Kidney epithelial cell (primary cell): Measurements from ENCODE around the gene ZFHX3. TPM values are rescaled to one million over a fixed set of nuclear protein-coding genes. Genes with fewer than 3 reads are reported as not detected.

ENCODE experiments used
- DNase-seq: peaks from one replicate; pipeline ENCODE4 v3.0.0-alpha.2; 2010; ENCODE audit warnings: low read depth
- H3K27me3 ChIP-seq: 2 replicates; pipeline ENCODE4 v1.6.0; 2011; ENCODE audit warnings: low read length; ENCODE audit not compliant: control insufficient read depth, insufficient read depth
- H3K36me3 ChIP-seq: 2 replicates; pipeline ENCODE4 v1.5.1; 2011; ENCODE audit warnings: low read length; ENCODE audit not compliant: control insufficient read depth, insufficient read depth
- H3K4me3 ChIP-seq: 2 replicates; pipeline ENCODE4 v1.5.1; 2011; ENCODE audit warnings: low read depth, mild to moderate bottlenecking, control low read depth, low read length
- total RNA-seq: library from RNA; depleted of rRNA; stranded (reverse); fragments of >200 nt; gene quantifications from 2 replicates; pipeline ENCODE4 v1.2.3, GENCODE V29; 2015
- TF ChIP-seq, protein P1 (sequence below): IDR thresholded peaks from 2 replicates; pipeline ENCODE4 v1.5.1; 2011; ENCODE audit warnings: mild to moderate bottlenecking, moderate library complexity, low read length, control low read depth, inconsistent platforms; ENCODE audit not compliant: insufficient read depth, poor library complexity, severe bottlenecking

The ZFHX3 gene
- total RNA-seq, 1 donor from 2014 or later: 19.9 TPM

DNA sequence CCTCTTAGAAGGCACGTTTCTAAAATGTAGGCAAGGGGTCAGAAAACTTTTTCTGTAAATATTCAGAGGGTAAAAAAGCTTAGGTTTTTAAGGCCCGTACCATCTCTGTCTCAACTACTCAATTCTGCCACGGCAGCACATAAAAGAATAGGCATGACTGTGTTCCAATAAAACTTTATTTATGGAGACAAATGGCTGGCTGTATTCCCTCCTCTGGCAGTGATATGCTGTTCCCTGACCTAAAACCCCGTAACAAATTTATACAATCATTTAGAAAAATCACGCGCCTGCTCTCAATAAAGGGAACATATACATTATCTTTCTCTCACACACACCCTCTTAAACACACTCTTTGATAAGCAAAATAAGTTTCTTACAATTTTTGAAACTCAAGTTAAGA, 138.7 kb downstream of the ZFHX3 start:
- Histone ChIP-seq H3K27me3 (no peaks in the 10 kb centered on the region), H3K4me3 (no peak overlapping the region), H3K36me3 (no peaks in the 10 kb centered on the region)
- DNase-seq: no peak
- TF ChIP-seq, protein P1, sequence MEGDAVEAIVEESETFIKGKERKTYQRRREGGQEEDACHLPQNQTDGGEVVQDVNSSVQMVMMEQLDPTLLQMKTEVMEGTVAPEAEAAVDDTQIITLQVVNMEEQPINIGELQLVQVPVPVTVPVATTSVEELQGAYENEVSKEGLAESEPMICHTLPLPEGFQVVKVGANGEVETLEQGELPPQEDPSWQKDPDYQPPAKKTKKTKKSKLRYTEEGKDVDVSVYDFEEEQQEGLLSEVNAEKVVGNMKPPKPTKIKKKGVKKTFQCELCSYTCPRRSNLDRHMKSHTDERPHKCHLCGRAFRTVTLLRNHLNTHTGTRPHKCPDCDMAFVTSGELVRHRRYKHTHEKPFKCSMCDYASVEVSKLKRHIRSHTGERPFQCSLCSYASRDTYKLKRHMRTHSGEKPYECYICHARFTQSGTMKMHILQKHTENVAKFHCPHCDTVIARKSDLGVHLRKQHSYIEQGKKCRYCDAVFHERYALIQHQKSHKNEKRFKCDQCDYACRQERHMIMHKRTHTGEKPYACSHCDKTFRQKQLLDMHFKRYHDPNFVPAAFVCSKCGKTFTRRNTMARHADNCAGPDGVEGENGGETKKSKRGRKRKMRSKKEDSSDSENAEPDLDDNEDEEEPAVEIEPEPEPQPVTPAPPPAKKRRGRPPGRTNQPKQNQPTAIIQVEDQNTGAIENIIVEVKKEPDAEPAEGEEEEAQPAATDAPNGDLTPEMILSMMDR: no peak

DNA sequence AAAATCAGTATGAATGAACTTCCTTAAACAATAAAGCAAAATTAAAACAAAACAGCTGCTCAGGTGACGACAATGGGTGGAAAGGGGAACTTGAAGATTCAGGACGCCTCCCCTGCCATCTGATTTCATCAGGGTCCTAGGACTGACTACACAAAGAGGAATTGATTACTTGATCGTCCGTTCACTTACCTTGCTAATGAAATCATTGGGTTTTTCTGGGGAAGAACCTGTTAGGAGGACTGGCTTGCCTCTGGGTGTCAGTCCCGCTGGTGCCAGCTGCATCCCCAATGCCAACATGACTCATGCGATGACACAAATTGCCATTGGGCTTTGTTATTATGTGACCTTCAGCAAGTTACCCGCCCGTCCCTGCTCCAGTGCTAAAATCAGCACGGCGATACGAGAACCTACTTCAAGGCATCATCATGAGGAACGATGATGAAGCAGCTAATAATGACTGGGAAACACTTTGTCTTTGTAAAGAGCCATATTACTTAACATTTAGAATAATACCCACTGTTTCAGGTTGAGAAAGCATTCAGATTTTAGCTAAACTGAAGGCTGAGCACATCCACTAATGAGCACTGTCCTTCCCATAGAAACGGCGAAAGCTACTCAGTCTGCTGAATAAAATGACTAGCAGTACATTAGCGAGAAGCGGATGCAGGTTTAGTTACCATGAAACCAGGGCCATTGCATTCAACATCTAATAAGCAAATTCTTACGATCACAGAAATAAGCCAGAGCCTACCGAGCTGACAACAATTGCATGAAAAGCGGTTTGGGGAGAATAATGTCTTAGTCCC, 139.4 kb downstream of the ZFHX3 start:
- Histone ChIP-seq H3K4me3 (no peak overlapping the region), H3K36me3 (no peaks in the 10 kb centered on the region), H3K27me3 (no peaks in the 10 kb centered on the region)
- DNase-seq: no peak
- TF ChIP-seq, protein P1: no peak

DNA sequence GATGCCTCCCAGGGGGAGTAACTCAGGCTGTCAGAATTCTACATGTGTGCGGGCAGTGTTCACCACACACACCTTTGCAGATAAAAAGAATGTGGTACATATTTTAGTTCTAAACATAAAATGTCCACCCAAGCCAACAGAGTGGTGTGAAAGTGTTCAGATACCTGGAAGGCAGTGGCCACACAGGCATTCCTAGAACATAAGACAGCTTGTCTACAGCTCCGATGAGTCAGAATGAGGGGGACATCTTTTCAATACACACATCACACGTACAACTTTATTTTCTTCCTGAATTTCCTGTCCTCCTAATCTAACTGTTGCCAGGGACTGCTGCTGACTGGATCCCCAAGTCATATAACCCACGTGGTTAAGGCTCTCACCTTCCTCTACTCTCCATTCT, 142.3 kb downstream of the ZFHX3 start:
- Histone ChIP-seq H3K27me3 (no peaks in the 10 kb centered on the region), H3K4me3 (no peak overlapping the region), H3K36me3 (no peaks in the 10 kb centered on the region)
- TF ChIP-seq, protein P1: no peak
- DNase-seq: peak; percentile 65

DNA sequence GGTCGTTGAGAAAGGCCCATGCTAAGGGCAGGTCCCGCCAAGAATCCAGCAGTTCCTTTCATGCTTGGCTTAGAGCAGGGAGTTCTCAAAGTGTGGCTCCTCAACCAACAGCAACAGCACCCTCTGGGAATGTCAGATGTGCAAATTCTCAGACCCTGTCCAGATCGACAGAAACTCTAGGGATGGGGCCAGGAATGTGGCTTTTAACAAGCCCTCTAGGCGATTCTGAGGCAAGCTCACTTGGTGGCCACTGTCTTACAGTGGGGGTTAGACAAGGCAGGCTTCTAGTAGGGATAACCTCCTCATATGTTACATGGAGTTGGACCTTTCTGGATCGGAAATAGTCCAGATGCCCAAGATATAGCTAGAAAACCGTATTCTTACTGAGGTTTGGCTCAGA, 144.8 kb downstream of the ZFHX3 start:
- no peaks in the 10 kb centered on the region for H3K27me3 ChIP-seq
- H3K36me3 ChIP-seq: no peaks in the 10 kb centered on the region
- no peak overlapping the region for H3K4me3 ChIP-seq
- TF ChIP-seq, protein P1: no peak
- no peak for DNase-seq

DNA sequence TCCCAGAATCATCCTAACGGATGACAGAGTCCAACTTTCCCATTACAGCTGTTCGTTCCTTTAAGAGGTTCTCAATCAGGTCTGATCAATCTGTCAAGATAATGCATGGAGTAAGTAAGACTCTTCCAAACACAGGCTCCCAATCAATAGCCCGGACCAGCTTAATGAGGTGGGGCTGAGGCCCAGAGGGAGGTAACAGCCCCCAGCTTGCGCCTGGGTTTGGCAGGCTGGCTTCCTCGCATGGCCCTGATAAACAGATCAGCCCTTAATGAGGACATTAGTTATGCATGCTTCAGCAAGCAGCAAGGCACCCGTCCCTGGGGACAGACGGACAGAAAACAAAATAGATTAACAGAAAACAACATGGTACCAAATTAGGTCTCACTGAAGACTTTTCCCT, 145.7 kb downstream of the ZFHX3 start:
- H3K27me3 ChIP-seq: no peaks in the 10 kb centered on the region
- DNase-seq: no peak
- H3K36me3 ChIP-seq: no peaks in the 10 kb centered on the region
- H3K4me3 ChIP-seq: no peak overlapping the region
- TF ChIP-seq, protein P1: no peak

DNA sequence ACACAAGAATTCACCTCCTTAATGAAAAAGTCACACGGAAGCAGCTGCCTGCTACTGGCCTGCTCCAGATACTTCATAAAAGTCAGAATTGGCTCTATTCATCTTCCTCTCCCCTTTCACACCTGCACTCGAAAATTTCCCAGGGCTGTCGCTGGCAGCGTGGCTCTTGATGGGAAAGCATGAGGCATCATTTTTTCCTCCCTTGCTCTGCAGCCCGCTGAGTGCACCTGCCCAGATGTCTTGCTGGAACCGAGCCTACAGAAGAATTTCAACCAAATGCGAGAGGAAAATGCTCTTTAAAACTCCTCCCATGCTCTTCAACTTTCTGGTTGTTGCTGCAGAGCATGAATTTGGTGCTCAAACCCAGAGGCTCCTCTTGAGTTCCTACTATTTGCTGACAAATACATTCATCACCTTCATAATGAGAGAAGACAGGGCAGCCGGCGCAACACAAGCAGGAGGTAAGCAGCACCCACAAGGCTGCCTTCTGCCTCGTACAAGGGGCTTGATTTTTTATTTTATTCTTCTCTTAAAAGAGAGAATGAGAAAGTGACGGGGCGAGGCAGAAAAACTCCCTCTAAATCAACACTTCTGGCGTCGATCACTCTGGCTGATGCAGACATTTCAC, 146.8 kb downstream of the ZFHX3 start:
- H3K27me3 ChIP-seq: no peaks in the 10 kb centered on the region
- H3K36me3 ChIP-seq: no peaks in the 10 kb centered on the region
- TF ChIP-seq, protein P1: no peak
- H3K4me3 ChIP-seq: no peak overlapping the region
- no peak for DNase-seq
